ENCODE results near the gene SMARCA4.
A peak's percentile ranks its signal among the peaks of the same experiment; 100 is the strongest.
"Not testable (repeated sequence)": the region's sequence is repeated elsewhere in the genome, so short reads cannot be mapped to it uniquely, and the experiment has no call there.

SMARCA4 gene

DNA sequence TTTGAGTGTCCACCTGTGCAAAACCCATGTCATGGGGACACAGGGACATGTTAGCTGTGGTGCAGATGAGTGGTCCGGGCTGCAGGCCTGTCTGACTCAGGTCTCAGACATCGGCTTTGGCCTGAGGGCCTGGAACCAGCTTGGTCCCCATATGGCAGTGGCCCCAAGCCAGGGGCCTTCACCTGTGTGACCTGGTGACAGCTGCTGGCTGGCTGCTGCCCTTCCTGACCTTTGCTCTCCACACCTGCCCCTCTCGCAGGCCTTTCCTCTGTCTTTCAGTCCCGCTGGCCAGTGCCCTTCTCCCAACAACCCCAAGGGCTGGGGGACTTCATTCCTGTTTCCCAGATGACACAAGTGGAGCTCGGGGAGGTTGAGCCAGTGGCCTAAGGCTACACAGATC, 105.5 kb downstream of the SMARCA4 start:
- no peak for DNase-seq (ENCODE audit: low spot score)

DNA sequence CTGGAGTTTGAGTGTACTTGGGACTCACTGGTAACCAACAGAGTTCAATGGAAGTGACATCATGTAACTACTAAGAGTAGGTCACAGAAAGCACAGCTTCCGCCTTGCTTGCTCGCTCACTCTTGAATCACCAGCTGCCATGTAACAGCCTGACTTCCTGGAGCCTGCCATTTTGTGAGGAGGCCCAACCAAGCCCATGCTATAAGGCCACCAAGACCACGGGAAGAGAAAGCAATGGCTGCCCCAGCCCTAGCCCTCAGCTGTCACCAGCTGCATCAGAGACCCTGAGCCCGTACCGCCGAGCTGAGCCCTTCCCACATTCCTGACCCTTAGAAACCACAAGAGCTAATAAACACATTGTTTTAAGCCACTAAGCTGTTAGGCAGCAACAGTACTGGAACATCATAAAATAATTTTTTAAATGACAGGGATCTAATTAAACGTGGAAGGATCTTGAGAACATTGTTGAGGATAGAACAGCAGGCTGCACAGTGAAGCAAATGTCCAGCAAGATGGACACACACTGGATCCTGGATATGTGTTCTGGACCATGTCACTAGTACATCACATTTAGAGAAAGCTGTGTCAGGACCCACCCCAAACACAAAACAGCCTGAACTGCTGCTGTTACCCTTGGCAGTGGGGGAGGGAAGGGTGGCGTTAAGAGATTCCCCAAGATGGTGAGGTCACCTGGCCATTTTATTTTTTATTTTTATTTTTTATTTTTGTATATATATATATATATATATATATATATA, 106.7 kb downstream of the SMARCA4 start:
- DNase-seq (ENCODE audit: low spot score) = no peak

DNA sequence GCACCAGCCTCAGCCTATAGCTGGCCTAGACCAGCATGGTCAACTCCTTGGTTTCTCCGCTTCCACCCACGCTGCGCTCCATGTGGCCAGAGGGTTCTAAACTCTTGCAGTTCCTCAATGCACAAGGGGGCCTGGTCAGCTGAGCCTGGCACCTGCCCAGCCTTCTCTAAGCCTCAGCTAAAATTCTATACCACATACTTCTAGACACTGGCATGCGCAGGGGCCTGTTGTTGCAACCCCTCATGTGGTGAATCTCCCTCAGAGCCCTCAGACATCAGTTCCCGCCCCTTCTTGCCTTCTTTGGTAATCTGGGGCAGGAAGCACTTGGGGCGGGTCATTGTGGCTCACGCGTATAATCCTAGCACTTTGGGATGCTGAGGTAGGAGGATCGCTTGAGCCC, 108.7 kb downstream of the SMARCA4 start:
- no peak for DNase-seq (ENCODE audit: low spot score)

DNA sequence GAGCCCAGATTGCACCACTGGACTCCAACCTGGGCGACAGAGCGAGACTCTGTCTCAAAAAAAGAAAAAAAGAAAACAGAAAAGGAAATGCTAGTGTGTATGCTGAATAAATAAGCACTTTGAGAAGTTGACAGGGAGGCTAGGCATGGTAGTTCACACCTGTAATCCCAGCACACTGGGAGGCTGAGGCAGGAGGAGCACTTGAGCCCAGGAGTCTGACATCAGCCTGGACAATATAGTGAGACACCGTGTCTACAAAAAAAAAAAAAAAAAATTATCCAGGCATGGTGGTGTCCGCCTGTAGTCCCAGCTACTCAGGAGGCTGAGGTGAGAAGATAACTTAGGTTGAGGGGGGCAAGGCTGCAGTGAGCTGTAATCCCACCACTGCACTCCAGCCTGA, 109.3 kb downstream of the SMARCA4 start:
- DNase-seq (ENCODE audit: low spot score) = no peak

DNA sequence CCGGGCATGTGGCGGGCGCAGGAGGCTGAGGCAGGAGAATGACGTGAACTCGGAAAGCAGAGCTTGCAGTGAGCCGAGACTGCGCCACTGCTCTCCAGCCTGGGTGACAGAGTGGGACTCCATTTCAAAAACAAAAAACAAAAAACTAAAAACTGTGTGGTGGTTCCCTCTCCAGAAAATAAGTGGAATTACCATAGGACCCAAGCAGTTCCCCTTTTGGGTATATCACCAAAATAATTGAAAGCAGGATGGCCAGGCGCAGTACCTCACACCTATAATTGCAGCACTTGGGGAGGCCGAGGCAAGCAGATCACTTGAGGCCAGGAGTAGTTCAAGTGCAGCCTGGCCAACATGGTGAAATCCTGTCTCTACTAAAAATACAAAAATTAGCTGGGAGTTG, 112.7 kb downstream of the SMARCA4 start:
- no peak for DNase-seq (ENCODE audit: low spot score)

DNA sequence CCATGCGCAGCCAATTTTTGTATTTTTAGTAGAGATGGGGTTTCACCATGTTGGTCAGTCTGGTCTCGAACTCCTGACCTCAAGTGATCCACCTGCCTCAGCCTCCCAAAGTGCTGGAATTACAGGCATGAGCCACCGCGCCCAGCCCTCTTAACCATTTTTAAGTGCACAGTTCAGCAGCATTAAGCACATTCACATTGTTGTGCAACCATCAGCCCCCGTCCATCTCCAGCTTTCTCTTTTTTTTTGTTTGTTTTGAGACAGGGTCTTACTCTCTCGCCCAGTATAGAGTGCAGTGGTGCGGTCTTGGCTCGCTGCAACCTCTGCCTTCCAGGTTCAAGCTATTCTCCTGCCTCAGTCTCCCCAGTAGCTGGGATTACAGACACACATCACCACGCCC, 116.0 kb downstream of the SMARCA4 start:
- DNase-seq (ENCODE audit: low spot score) = not testable (repeated sequence)

DNA sequence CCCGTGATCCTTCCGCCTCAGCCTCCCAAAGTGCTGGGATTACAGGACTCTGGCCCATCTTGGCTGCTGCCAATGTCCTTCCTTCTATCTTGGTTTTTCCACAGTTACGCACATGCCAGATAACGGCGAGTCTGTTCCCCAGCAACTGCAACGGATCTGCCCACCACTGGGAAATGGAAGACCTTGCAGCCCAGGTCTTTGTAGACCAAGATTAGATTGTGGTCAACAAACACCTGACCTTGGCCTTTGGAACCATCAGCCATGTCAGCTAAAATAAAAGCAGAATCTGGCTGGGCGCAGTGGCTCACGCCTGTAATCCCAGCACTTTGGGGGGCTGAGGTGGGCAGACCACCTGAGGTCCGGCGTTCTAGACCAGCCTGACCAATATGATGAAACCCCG, 118.1 kb downstream of the SMARCA4 start:
- no peak for DNase-seq (ENCODE audit: low spot score)

DNA sequence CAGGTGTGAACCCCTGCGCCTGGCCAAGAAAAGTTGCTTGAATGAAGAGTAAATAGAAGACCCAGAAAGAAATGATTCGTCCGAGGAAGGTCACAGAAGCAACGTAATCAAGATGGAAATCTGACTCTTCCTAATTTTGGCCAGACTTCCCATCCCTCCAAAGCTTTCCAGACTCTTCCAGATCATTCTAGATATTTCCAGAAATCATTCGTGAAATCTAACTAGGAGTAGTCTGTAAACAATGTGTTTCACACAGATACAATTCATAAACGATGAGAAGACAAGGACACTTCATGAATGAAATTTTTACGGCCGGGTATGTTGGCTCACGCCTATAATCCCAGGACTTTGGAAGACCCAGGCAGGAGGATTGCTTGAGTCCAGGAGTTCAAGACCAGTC, 119.2 kb downstream of the SMARCA4 start:
- DNase-seq (ENCODE audit: low spot score) = no peak

DNA sequence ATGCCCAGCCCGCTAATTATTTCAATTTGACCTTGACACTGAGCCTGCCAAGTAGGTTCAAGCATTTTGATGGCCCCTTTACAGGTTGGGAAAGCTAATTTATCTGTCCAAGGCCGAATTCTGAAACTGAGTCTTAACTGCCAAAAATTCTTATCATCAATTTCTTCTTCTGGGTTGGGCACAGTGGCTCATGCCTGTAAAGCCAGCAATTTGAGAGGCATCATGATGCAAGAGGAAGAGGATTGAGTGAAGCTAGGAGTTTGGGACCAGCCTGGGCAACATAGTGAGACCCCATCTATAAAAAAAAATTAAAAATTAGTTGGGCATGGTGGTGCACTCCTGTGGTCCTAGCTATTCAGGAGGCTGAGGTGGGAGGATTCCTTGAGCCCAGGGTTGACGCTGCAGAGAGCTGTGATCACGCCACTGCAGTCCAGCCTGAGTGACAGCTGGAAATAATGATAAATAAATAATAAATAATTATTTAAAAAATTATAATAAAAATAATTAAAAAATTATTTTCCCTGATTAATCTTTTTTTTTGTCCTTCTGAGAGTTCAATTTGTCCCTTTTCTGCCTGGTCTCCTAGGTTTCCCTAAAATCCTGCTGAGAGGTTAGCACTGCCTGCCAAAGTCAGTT, 127.2 kb downstream of the SMARCA4 start:
- no peak for DNase-seq (ENCODE audit: low spot score)

DNA sequence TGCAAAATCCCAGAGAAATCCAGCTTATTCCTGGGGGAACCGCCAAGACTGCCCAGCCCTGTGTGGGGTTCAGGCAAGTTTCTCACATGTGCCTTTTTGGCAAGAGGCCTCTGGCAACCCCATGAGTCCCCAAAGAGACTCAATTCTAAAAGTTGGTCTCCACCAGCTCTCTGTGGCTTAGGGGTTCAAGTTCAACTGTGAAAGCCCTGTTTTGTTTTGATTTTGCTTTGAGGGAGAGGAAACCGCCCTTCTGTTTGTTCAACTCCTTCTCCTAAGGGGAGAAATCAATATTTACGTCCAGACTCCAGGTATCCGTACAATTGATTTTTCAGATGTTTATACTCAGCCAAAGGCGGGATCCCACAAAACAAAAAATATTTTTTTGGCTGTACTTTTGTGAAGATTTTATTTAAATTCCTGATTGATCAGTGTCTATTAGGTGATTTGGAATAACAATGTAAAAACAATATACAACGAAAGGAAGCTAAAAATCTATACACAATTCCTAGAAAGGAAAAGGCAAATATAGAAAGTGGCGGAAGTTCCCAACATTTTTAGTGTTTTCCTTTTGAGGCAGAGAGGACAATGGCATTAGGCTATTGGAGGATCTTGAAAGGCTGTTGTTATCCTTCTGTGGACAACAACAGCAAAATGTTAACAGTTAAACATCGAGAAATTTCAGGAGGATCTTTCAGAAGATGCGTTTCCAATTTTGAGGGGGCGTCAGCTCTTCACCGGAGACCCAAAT, 127.8 kb downstream of the SMARCA4 start:
- DNase-seq (ENCODE audit: low spot score) = no peak

DNA sequence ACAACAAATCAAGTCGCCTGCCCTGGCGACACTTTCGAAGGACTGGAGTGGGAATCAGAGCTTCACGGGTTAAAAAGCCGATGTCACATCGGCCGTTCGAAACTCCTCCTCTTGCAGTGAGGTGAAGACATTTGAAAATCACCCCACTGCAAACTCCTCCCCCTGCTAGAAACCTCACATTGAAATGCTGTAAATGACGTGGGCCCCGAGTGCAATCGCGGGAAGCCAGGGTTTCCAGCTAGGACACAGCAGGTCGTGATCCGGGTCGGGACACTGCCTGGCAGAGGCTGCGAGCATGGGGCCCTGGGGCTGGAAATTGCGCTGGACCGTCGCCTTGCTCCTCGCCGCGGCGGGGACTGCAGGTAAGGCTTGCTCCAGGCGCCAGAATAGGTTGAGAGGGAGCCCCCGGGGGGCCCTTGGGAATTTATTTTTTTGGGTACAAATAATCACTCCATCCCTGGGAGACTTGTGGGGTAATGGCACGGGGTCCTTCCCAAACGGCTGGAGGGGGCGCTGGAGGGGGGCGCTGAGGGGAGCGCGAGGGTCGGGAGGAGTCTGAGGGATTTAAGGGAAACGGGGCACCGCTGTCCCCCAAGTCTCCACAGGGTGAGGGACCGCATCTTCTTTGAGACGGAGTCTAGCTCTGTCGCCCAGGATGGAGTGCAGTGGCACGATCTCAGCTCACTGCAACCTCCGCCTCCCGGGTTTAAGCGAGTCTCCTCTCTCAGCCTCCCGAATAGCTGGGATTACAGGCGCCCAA, 128.6 kb downstream of the SMARCA4 start, which contains the start of gene LDLR:
TSS of gene LDLR (plus strand) at position 210 of the 760 bp plus-strand sequence. CDS start at position 296, 86 bp downstream.
- peak; percentile 88 for DNase-seq (ENCODE audit: low spot score)

DNA sequence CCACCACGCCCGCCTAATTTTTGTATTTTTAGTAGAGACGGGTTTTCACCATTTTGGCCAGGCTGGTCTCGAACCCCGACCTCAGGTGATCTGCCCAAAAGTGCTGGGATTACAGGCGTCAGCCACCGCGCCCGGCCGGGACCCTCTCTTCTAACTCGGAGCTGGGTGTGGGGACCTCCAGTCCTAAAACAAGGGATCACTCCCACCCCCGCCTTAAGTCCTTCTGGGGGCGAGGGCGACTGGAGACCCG, 129.1 kb downstream of the SMARCA4 start:
- not testable (repeated sequence) for DNase-seq (ENCODE audit: low spot score)

DNA sequence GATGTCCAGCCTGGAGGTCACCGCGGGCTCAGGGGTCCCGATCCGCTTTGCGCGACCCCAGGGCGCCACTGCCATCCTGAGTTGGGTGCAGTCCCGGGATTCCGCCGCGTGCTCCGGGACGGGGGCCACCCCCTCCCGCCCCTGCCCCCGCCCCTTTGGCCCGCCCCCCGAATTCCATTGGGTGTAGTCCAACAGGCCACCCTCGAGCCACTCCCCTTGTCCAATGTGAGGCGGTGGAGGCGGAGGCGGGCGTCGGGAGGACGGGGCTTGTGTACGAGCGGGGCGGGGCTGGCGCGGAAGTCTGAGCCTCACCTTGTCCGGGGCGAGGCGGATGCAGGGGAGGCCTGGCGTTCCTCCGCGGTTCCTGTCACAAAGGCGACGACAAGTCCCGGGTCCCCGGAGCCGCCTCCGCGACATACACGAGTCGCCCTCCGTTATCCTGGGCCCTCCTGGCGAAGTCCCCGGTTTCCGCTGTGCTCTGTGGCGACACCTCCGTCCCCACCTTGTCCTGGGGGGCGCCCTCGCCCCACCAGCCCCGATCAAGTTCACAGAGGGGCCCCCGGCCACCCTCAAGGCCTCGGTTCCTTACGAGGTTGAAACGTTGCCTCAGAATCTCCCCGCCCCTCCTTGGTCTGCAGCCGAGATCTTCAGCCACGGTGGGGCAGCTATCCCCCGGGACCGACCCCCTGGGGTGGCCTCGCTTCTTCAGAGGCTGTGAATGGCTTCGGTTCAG, 129.6 kb downstream of the SMARCA4 start:
- DNase-seq (ENCODE audit: low spot score) = peak; percentile 98

DNA sequence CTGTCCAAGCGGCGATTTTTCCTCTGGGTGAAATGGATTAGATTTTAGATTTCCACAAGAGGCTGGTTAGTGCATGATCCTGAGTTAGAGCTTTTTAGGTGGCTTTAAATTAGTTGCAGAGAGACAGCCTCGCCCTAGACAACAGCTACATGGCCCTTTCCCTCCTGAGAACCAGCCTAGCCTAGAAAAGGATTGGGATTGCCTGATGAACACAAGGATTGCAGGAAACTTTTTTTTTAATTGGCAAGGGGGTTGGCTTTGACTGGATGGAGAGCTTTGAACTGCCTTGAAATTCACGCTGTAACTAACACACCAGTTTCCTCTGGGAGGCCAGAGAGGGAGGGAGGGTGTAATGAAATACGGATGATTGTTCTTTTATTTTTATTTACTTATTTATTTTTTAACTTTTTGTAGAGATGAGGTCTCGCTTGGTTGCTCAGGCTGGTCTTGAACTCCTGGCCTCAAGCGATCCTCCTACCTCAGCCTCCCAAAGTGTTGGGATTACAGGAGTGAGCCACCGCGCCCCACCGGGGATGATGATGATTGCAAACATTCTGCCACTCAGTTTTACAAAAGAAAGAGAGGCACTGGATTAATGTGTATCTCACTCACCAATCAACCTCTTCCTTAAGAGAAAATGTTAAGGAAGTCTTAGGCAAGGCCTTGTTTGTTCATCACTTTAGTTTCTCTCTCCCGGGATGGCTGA, 130.3 kb downstream of the SMARCA4 start:
- no peak for DNase-seq (ENCODE audit: low spot score)

DNA sequence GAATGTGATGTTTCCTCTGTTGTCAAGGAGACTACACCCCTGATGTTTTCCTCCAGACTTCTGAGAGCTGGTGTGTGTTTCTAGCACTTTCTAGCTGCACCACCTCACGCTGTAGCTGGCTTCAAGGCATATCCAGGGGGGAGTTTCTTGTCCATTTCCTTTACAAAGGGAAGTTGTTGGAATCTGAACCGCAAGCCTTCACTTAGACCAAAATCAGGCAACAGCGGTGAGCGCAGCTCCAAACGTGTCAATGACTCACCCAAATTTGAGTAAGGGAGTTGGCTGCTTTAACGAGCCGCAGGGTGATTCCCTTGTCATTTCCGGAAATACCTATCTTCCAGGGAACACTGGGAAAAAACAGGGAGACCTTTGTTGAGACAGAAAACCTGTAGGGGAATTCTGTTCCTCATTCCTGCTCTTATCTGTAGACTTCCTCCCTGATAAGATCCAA, 130.9 kb downstream of the SMARCA4 start:
- peak; percentile 86 for DNase-seq (ENCODE audit: low spot score)

DNA sequence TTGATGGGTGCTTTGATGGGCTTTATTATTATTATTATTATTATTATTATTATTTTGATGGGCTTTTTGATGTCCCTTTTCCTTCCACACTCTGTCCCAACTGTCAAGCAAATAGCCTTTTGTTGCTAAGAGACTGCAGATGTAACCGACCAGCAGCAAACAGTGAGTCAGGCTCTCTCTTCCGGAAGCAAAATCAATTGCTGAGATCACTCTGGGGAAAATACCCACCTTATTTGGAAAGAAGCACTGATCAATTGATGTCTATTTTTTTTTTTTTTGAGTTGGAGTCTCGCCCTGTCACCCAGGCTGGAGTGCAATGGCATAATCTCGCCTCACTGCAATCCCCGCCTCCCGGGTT, 131.3 kb downstream of the SMARCA4 start:
- DNase-seq (ENCODE audit: low spot score) = peak; percentile 91

DNA sequence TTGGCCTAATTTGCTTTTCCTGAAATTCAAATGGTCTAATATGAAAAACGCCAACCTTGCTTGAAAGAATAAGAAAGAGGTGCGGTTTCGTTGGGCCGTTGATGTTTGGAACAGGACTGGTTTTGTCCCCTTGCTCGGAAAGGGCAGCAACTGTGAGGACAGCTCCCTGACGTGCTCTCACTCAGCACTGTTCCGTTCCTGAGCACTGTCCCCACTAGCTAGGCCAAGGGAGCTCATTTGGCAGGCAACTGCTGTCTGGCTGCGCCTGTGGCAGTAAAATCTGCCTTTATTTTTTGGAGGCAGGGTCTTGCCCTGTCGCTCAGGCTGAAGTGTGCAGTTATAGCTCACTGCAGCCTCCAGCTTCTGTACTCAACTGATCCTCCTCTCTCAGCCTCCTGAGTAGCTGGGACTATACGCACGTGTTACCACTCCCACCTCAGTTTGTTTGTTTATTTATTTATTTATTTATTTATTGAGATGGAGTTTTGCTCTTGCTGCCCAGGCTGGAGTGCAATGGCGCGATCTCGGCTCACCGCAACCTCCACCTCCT, 132.9 kb downstream of the SMARCA4 start:
- DNase-seq (ENCODE audit: low spot score) = no peak

DNA sequence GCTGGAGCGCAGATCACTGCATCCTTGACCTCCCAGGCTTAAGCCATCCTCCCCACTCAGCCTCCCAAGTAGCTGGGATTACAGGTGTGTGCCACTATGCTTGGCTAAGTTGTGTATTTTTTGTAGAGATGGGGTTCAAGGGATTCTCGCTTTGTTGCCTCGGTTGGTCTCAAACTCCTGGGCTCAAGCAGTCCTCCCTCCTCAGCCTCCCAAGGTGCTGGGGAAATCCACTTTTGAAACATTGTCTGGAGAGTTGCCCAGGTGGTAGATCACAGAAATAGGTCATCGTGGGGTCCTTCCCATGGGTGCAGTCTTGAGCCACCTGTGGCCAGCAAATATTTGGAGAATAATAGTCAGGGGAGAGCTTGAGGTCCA, 133.7 kb downstream of the SMARCA4 start:
- no peak for DNase-seq (ENCODE audit: low spot score)

DNA sequence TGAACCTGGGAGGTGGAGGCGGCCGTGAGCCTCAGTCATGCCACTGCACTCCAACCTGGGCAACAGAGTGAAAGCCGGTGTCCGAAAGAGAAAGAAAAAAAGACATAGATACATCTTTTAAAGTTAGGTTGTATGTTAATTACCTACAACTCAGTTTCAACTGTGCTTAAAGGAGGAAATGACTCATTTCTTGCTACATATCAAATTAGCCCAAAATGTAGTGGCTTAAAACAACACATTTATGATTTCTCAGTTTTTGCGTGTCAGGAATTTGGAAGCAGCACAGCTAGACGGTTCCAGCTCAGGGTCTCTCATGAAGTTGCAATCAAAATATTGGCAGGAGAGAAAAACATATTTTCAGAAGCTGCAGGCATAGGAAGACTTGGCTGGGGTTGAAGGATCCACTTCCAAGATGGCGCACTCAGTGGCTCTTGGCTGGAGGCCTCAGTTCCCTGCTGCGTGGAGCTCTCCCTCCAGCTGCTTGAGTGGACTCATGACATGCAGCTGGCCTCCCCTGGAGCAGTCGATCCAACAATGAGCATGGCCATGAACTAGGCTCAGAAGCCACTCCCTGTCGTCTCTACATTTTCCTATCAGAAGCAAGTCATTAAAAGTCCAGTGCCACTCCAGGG, 135.5 kb downstream of the SMARCA4 start:
- peak; percentile 64 for DNase-seq (ENCODE audit: low spot score)

DNA sequence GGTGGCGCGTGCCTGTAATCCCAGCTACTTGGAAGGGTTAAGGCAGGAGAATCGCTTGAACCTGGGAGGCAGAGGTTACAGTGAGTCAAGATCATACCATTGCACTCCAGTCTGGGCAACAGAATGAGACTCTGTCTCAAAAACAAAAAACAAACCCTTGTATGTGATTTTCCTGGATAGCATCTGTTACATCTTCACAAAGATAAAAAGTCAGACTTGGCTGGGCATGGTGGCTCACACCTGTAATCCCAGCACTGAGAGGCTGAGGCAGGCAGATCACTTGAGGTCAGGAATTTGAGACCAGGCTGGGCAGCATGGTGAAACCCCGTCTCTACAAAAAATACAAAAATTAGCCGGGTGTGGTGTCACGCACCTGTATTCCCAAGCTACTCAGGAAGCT, 136.5 kb downstream of the SMARCA4 start:
- DNase-seq (ENCODE audit: low spot score) = not testable (repeated sequence)
